K562 (cell line): ENCODE measurements around the gene DAP. TPM values are rescaled to one million over a fixed set of nuclear protein-coding genes. Genes with fewer than 3 reads are reported as not detected.
A peak's percentile ranks its signal among the peaks of the same experiment; 100 is the strongest.

Experiments used
- ATAC-seq: fragments of 200-7000 bp; cut with Tn5 transposase; 3 replicates; pipeline ENCODE4 v1.9.1; 2020; ENCODE audit warnings: moderate library complexity
- BruUV-seq: library from RNA; stranded (reverse); fragments of 400-500 nt; replicated peaks from 2 replicates; lab custom pipeline; 2021; lab: Mats Ljungman, UMichigan
- CTCF ChIA-PET: fragments of 300-600 bp; formaldehyde crosslinking; extraction: SDS; loops from one replicate; lab custom pipeline; 2021; ENCODE audit warnings: low intra/inter-chr PET ratio; lab: Yijun Ruan, JAX
- POLR2A ChIA-PET: fragments of 300-600, 350-650 bp; sonication (Branson Sonifier 250); formaldehyde crosslinking; extraction: SDS; loops from one replicate; lab custom pipeline; 2021; ENCODE audit warnings: antibody characterized with exemption, inconsistent platforms; lab: Yijun Ruan, JAX
- DNase-seq, 4 experiments: peaks; one replicate each; pipeline versions ENCODE4 v3.0.0 to v3.0.0-alpha.2; 2011 to 2018; ENCODE audit warnings: low spot score in 3 of 4, mixed read lengths in 3 of 4; ENCODE audit errors: extremely low read depth in 1 of 4
- FAIRE-seq: peaks from 2 replicates; lab custom pipeline; 2011; peaks lifted over from hg19 to GRCh38; lab: Jason Lieb, UNC
- H2AFZ ChIP-seq: 2 replicates; pipeline ENCODE4 v1.6.0; 2011; ENCODE audit warnings: low read depth, low read length, control low read depth, inconsistent platforms
- H3K27ac ChIP-seq: fragments of 200-600 bp; 3 replicates; pipeline ENCODE4 v1.8.0; 2011; ENCODE audit warnings: low read depth, mild to moderate bottlenecking, control low read depth, inconsistent platforms, low read length, moderate library complexity, mixed read lengths; ENCODE audit errors: extremely low read depth
- H3K27me3 ChIP-seq, 2 experiments: fragments of 300-600 bp in 1 of 2; 2 replicates in 1 of 2; 3 replicates in 1 of 2; pipeline versions ENCODE4 v1.6.0 to v1.8.0; 2011; ENCODE audit warnings: inconsistent platforms in 2 of 2, low read length in 2 of 2, mild to moderate bottlenecking in 1 of 2, mixed read lengths in 1 of 2, moderate library complexity in 1 of 2; ENCODE audit not compliant: control insufficient read depth in 2 of 2, insufficient read depth in 2 of 2
- H3K36me3 ChIP-seq: fragments of 300-600 bp; 3 replicates; pipeline ENCODE4 v1.8.0; 2011; ENCODE audit warnings: mild to moderate bottlenecking, low read length, inconsistent platforms; ENCODE audit not compliant: control insufficient read depth, insufficient read depth
- H3K4me1 ChIP-seq, 2 experiments: fragments of 200-600 bp in 1 of 2; replicated peaks in 1 of 2; 2 replicates in 1 of 2; 3 replicates in 1 of 2; pipeline versions ENCODE4 v1.5.1 to v1.8.0; 2011; ENCODE audit warnings: inconsistent platforms in 2 of 2, low read length in 2 of 2, mild to moderate bottlenecking in 1 of 2, mixed read lengths in 1 of 2, moderate library complexity in 1 of 2; ENCODE audit not compliant: control insufficient read depth in 2 of 2, insufficient read depth in 2 of 2
- H3K4me2 ChIP-seq: 2 replicates; pipeline ENCODE4 v1.6.1; 2011; ENCODE audit warnings: low read length, control low read depth, inconsistent platforms, mixed read lengths; ENCODE audit not compliant: insufficient read depth
- H3K4me3 ChIP-seq: fragments of 200-600 bp; sonication (generic), shearing (Covaris generic); 2 replicates; pipeline ENCODE4 v1.5.1; 2016; ENCODE audit warnings: control low read depth, inconsistent platforms
- H3K79me2 ChIP-seq: fragments of 200-600 bp; 3 replicates; pipeline ENCODE4 v1.8.0; 2011; ENCODE audit warnings: low read length, inconsistent platforms; ENCODE audit not compliant: control insufficient read depth, insufficient read depth
- H3K9ac ChIP-seq, 2 experiments: 2 replicates each; pipeline versions ENCODE4 v1.6.0 to v1.6.1; 2011; ENCODE audit warnings: low read depth in 2 of 2, low read length in 2 of 2, control low read depth in 1 of 2, inconsistent platforms in 1 of 2, mild to moderate bottlenecking in 1 of 2, mixed read lengths in 1 of 2; ENCODE audit not compliant: insufficient read depth in 1 of 2
- H3K9me1 ChIP-seq: one replicate; pipeline ENCODE4 v1.6.0; 2011; ENCODE audit warnings: inconsistent platforms, mild to moderate bottlenecking, low read length, moderate library complexity; ENCODE audit not compliant: control insufficient read depth, insufficient read depth
- H3K9me3 ChIP-seq: replicated peaks from 2 replicates; pipeline ENCODE4 v1.5.1; 2011; ENCODE audit warnings: low read depth, low read length, inconsistent platforms; ENCODE audit not compliant: control insufficient read depth, insufficient read depth
- H4K20me1 ChIP-seq: replicated peaks from 2 replicates; pipeline ENCODE4 v1.6.1; 2011; ENCODE audit warnings: low read length, inconsistent platforms, mixed read lengths; ENCODE audit not compliant: control insufficient read depth, insufficient read depth
- FOXP1 ChIP-seq: sonication (generic); formaldehyde crosslinking; IDR thresholded peaks from 2 replicates; pipeline ENCODE4 v1.8.0; 2022; ENCODE audit warnings: mild to moderate bottlenecking, missing genetic modification reagents
- POLR2G ChIP-seq: fragments of 200-400 bp; formaldehyde crosslinking; IDR thresholded peaks from 2 replicates; pipeline ENCODE4 v1.6.1; 2017; ENCODE audit warnings: low read depth, mild to moderate bottlenecking, antibody characterized with exemption, low read length, moderate library complexity
- WGBS: fragments of 100-300 bp; shearing (Covaris generic); methylation state at CpG from one replicate; pipeline ENCODE4 v1.1.6; 2016; ENCODE audit warnings: low coverage, mixed read lengths; ENCODE audit not compliant: insufficient coverage; ENCODE audit errors: missing lambda C conversion rate; 5-methylcytosine and 5-hydroxymethylcytosine counted together
- in situ Hi-C: fragments of 300-500 bp; cut with MboI; formaldehyde crosslinking; loops from 4 replicates; pipeline ENCODE4 v1.15.0; 2018; ENCODE audit warnings: inconsistent platforms, mixed read lengths
- intact Hi-C: fragments of 100-400 bp; cut with micrococcal nuclease; formaldehyde crosslinking; loops from 2 replicates; pipeline ENCODE4 v1.14.2; 2022
- polyA plus RNA-seq, 8 experiments: library from polyadenylated mRNA; depleted of rRNA in 4 of 8; stranded (reverse) in 5 of 8; unstranded in 3 of 8; fragments of >200 nt; fragmentation: Nextera tagmentation in 2 of 8; fragmentation: Illumina TruSeq in 1 of 8; extraction: Ambion mirVana in 2 of 8; extraction: Trizol in 1 of 8; gene quantifications; 2 replicates each; pipeline versions ENCODE4 v1.2.1 to v1.2.3, GENCODE V29; 2011 to 2014; ENCODE audit warnings: inconsistent platforms in 1 of 8, missing spikeins in 1 of 8
- total RNA-seq, 7 experiments: library from RNA; depleted of rRNA in 6 of 7; stranded (reverse); fragments of >200 nt in 6 of 7; fragmentation: Illumina TruSeq in 2 of 7; extraction: Trizol in 2 of 7; gene quantifications; 2 replicates each; pipeline versions ENCODE4 v1.2.1 to v1.2.3, GENCODE V29; 2011 to 2021; ENCODE audit warnings: low replicate concordance in 1 of 7
- TF ChIP-seq, protein P1 (sequence below): sonication (generic); formaldehyde crosslinking; IDR thresholded peaks from 2 replicates; pipeline ENCODE4 v1.8.0; 2022; ENCODE audit warnings: missing genetic modification reagents, mild to moderate bottlenecking, moderate library complexity, borderline replicate concordance

Gene DAP
- total and polyA plus RNA-seq, 9 of the 15 experiments (the other 6 are each of a cell fraction or from before 2014, with no cell fraction given) = 14.1 to 151 (median 34.5) TPM

DNA sequence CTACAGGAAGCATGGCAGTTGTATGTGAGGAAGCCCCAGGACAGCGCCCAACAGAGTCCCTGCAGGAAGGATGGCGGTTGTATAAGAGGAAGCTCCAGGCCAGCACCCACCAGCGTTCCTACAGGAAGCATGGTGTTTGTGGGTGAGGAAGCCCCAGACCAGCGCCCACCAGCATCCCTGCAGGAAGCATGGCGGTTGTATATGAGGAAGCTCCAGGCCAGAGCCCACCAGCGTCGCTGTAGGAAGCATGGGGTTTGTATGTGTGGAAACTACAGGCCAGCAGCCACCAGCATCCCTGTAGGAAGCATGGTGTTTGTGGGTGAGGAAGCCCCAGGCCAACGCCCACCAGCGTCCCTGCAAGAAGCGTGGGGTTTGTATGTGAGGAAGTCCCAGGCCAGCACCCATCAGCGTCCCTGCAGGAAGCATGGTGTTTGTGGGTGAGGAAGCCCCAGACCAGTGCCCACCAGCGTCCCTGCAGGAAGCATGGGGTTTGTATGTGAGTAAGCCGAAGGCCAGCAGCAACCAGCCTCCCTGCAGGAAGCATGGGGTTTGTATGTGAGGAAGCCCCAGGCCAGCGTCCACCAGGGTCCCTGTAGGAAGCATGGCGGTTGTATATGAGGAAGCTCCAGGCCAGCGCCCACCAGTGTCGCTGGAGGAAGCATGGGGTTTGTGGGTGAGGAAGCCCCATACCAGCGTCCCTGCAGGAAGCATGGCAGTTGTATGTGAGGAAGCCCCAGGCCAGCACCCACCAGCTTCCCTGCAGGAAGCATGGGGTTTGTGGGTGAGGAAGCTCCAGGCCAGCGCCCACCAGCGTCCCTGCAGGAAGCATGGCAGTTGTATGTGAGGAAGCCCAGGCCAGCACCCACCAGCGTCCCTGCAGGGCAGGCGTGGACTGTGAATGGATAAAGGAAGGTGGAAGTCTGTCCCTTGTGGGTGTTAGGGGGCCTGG lies 79.0 kb downstream of the DAP start:
- ChIA-PET CTCF (no interaction called here), POLR2A (no interaction called here)

More for the DNA sequence above, 79.0 kb downstream of the DAP start:
- TF ChIP-seq POLR2G = 0 out of 2 replicates have a peak, but pooled peaks have one; percentile 15
- TF ChIP-seq, protein P1, sequence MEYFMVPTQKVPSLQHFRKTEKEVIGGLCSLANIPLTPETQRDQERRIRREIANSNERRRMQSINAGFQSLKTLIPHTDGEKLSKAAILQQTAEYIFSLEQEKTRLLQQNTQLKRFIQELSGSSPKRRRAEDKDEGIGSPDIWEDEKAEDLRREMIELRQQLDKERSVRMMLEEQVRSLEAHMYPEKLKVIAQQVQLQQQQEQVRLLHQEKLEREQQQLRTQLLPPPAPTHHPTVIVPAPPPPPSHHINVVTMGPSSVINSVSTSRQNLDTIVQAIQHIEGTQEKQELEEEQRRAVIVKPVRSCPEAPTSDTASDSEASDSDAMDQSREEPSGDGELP (CRISPR knock-in tag) = no peak
- TF ChIP-seq FOXP1 = no peak
- no peak for DNase-seq
- Histone ChIP-seq H3K9me1 (no peaks in the 10 kb centered on the region), H3K79me2 (no peaks in the 10 kb centered on the region), H3K36me3 (peaks cover 73% of the 10 kb centered on the region; the same call in 2 of the 3 replicates), H3K4me3 (no peak overlapping the region), H3K27me3 (no peaks in the 10 kb centered on the region), H4K20me1 (peaks cover 4% of the 10 kb centered on the region; the same call in 1 of the 2 replicates), H3K27ac (no peak overlapping the region), H3K9ac (no peak overlapping the region), H3K4me1 (no peaks in the 10 kb centered on the region), H2AFZ (no peak overlapping the region), H3K9me3 (no peaks in the 10 kb centered on the region), H3K4me2 (no peak overlapping the region)
- in situ Hi-C loops = no loop called here
- no peak for ATAC-seq
- WGBS = 92% methylated on average over 22 of the region's 22 CpGs
- intact Hi-C loops = no loop called here
- no peak for FAIRE-seq
- BruUV-seq = no TSS peak
